H1 (cell line): ENCODE data around the gene IFIT5. TPM values are rescaled to one million over a fixed set of nuclear protein-coding genes. Genes with fewer than 3 reads are reported as not detected.

Experiments used
- CTCF ChIA-PET: fragments of 300-600 bp; sonication (Branson Sonifier 250); formaldehyde crosslinking; loops from one replicate; lab custom pipeline; 2021; ENCODE audit not compliant: partially characterized antibody; lab: Charles Lee
- POLR2A ChIA-PET: fragments of 300-600 bp; sonication (Branson Sonifier 250); formaldehyde crosslinking; loops from one replicate; lab custom pipeline; 2021; ENCODE audit warnings: inconsistent platforms; ENCODE audit not compliant: partially characterized antibody; lab: Charles Lee
- DNase-seq, 2 experiments: peaks; one replicate each; pipeline versions ENCODE4 v3.0.0 to v3.0.0-alpha.2; 2010 to 2022; ENCODE audit warnings: low spot score in 2 of 2, low read depth in 1 of 2, mixed read lengths in 1 of 2
- FAIRE-seq: peaks from 2 replicates; lab custom pipeline; 2011; peaks lifted over from hg19 to GRCh38; lab: Jason Lieb, UNC
- H2AFZ ChIP-seq: 2 replicates; pipeline ENCODE4 v1.8.1; 2012; ENCODE audit warnings: low read length, inconsistent platforms
- H2AK5ac ChIP-seq: 2 replicates; pipeline ENCODE4 v1.6.1; 2013; ENCODE audit warnings: low read depth, low read length
- H2BK120ac ChIP-seq: replicated peaks from 2 replicates; pipeline ENCODE3; 2013; ENCODE audit warnings: low read depth, low read length, inconsistent platforms
- H2BK12ac ChIP-seq: 2 replicates; pipeline ENCODE4 v1.6.1; 2013; ENCODE audit warnings: low read depth, low read length
- H2BK15ac ChIP-seq: 2 replicates; pipeline ENCODE4 v1.6.1; 2013; ENCODE audit warnings: low read length
- H2BK20ac ChIP-seq: 2 replicates; pipeline ENCODE4 v1.6.1; 2013; ENCODE audit warnings: low read length
- H2BK5ac ChIP-seq: 2 replicates; pipeline ENCODE4 v1.6.1; 2013; ENCODE audit warnings: low read depth, low read length
- H3K14ac ChIP-seq: 2 replicates; pipeline ENCODE4 v1.6.1; 2013; ENCODE audit warnings: inconsistent platforms; ENCODE audit not compliant: insufficient read length
- H3K18ac ChIP-seq: 2 replicates; pipeline ENCODE4 v1.6.1; 2013; ENCODE audit warnings: low read length; ENCODE audit errors: extremely low read depth
- H3K23ac ChIP-seq: 2 replicates; pipeline ENCODE4 v1.6.1; 2013; ENCODE audit warnings: inconsistent platforms; ENCODE audit not compliant: insufficient read length
- H3K23me2 ChIP-seq: 2 replicates; pipeline ENCODE4 v1.6.1; 2013; ENCODE audit warnings: low read depth, low read length
- H3K27ac ChIP-seq: 2 replicates; pipeline ENCODE4 v1.6.1; 2011; ENCODE audit warnings: low read depth, low read length, inconsistent platforms
- H3K27me3 ChIP-seq, 4 experiments: replicated peaks in 1 of 4; 1 replicate in 1 of 4; 2 replicates in 3 of 4; pipeline versions ENCODE4 v1.6.1 to v1.8.1; 2011 to 2013; ENCODE audit warnings: low read length in 3 of 4, mild to moderate bottlenecking in 3 of 4, inconsistent platforms in 2 of 4, mixed read lengths in 2 of 4, moderate library complexity in 1 of 4; ENCODE audit not compliant: control insufficient read depth in 3 of 4, insufficient read depth in 3 of 4; ENCODE audit errors: extremely low read depth in 1 of 4
- H3K36me3 ChIP-seq, 4 experiments: 2 replicates each; pipeline versions ENCODE4 v1.6.1 to v1.8.1; 2011 to 2013; ENCODE audit warnings: mild to moderate bottlenecking in 4 of 4, low read length in 3 of 4, moderate library complexity in 2 of 4, control low read depth in 1 of 4, inconsistent platforms in 1 of 4; ENCODE audit not compliant: insufficient read depth in 4 of 4, control insufficient read depth in 2 of 4
- H3K4ac ChIP-seq: replicated peaks from 2 replicates; pipeline ENCODE3; 2013; ENCODE audit warnings: low read length, low read depth, mixed read lengths, inconsistent platforms; ENCODE audit not compliant: insufficient read length
- H3K4me1 ChIP-seq, 4 experiments: replicated peaks in 1 of 4; 1 replicate in 1 of 4; 2 replicates in 3 of 4; pipeline versions ENCODE4 v1.6.1 to v1.8.1; 2011 to 2013; ENCODE audit warnings: low read length in 3 of 4, inconsistent platforms in 2 of 4, mixed read lengths in 1 of 4; ENCODE audit not compliant: insufficient read depth in 4 of 4, control insufficient read depth in 3 of 4
- H3K4me2 ChIP-seq, 2 experiments: 2 replicates each; pipeline versions ENCODE4 v1.6.1 to v1.8.1; 2011 to 2013; ENCODE audit warnings: low read depth in 2 of 2, low read length in 2 of 2, control low read depth in 1 of 2, inconsistent platforms in 1 of 2, mild to moderate bottlenecking in 1 of 2; ENCODE audit not compliant: insufficient read depth in 1 of 2
- H3K4me3 ChIP-seq, 4 experiments: fragments of 200-600, 300-600 bp in 1 of 4; sonication (generic), shearing (Covaris generic), sonication (Bioruptor Twin) in 1 of 4; 2 replicates each; pipeline versions ENCODE4 v1.5.1 to v1.8.1; 2011 to 2016; ENCODE audit warnings: low read length in 4 of 4, low read depth in 3 of 4, control low read depth in 2 of 4, inconsistent platforms in 2 of 4, mild to moderate bottlenecking in 2 of 4, mixed read lengths in 1 of 4, moderate library complexity in 1 of 4; ENCODE audit not compliant: insufficient read depth in 2 of 4; ENCODE audit errors: extremely low read depth in 1 of 4
- H3K56ac ChIP-seq: replicated peaks from 2 replicates; pipeline ENCODE3; 2013; ENCODE audit warnings: low read depth, mild to moderate bottlenecking, mixed read lengths, low read length, inconsistent platforms; ENCODE audit not compliant: insufficient read length
- H3K79me1 ChIP-seq: 2 replicates; pipeline ENCODE4 v1.6.1; 2013; ENCODE audit warnings: low read depth, low read length, control low read depth
- H3K79me2 ChIP-seq, 2 experiments: 2 replicates each; pipeline versions ENCODE4 v1.6.1 to v1.8.1; 2012 to 2013; ENCODE audit warnings: low read length in 2 of 2, mild to moderate bottlenecking in 2 of 2, inconsistent platforms in 1 of 2; ENCODE audit not compliant: insufficient read depth in 2 of 2, control insufficient read depth in 1 of 2
- H3K9ac ChIP-seq, 4 experiments: replicated peaks in 1 of 4; 1 replicate in 1 of 4; 2 replicates in 3 of 4; pipeline versions ENCODE4 v1.6.1 to v1.8.1; 2011 to 2013; ENCODE audit warnings: low read depth in 3 of 4, low read length in 3 of 4, control low read depth in 2 of 4, mild to moderate bottlenecking in 2 of 4, moderate library complexity in 2 of 4, inconsistent platforms in 1 of 4; ENCODE audit errors: extremely low read depth in 1 of 4
- H3K9me3 ChIP-seq, 2 experiments: 2 replicates each; pipeline versions ENCODE4 v1.6.1 to v1.8.1; 2012 to 2013; ENCODE audit warnings: mild to moderate bottlenecking in 2 of 2, moderate library complexity in 2 of 2, control low read depth in 1 of 2, inconsistent platforms in 1 of 2, low read depth in 1 of 2, low read length in 1 of 2, mixed read lengths in 1 of 2; ENCODE audit not compliant: insufficient read depth in 2 of 2
- H4K20me1 ChIP-seq, 2 experiments: replicated peaks in 1 of 2; 2 replicates each; pipeline versions ENCODE3 to v1.8.1; 2011 to 2013; ENCODE audit warnings: inconsistent platforms in 2 of 2, low read length in 2 of 2, mild to moderate bottlenecking in 1 of 2; ENCODE audit not compliant: insufficient read depth in 2 of 2, control insufficient read depth in 1 of 2
- H4K5ac ChIP-seq: 2 replicates; pipeline ENCODE4 v1.6.1; 2013; ENCODE audit warnings: low read length, low read depth, mixed read lengths, inconsistent platforms; ENCODE audit not compliant: insufficient read length
- H4K8ac ChIP-seq: 2 replicates; pipeline ENCODE4 v1.8.0; 2013; ENCODE audit warnings: mild to moderate bottlenecking, moderate library complexity, low read length, inconsistent platforms; ENCODE audit not compliant: insufficient read depth; ENCODE audit errors: extremely low read depth
- H4K91ac ChIP-seq: replicated peaks from 2 replicates; pipeline ENCODE3; 2013; ENCODE audit warnings: low read length, mixed read lengths, inconsistent platforms; ENCODE audit not compliant: insufficient read length
- ASH2L ChIP-seq: fragments of 200-600, 300-600 bp; sonication (generic); IDR thresholded peaks from one replicate; pipeline ENCODE4 v1.7.1; 2017; ENCODE audit warnings: low read length
- TEAD4 ChIP-seq: IDR thresholded peaks from 2 replicates; pipeline ENCODE4 v1.6.1; 2012; ENCODE audit warnings: low read depth, low read length, inconsistent platforms, mixed read lengths
- WGBS, 2 experiments: shearing (Covaris generic) in 1 of 2; methylation state at CpG; one replicate each; pipeline versions ENCODE4 v1.1.6 to v1.1.7; 2013 to 2015; ENCODE audit warnings: low lambda C conversion rate in 2 of 2, mixed read lengths in 2 of 2, inconsistent platforms in 1 of 2, low coverage in 1 of 2, missing lambda C conversion rate in 1 of 2; ENCODE audit not compliant: insufficient replicate concordance in 2 of 2, insufficient coverage in 1 of 2, insufficient read length in 1 of 2; ENCODE audit errors: extremely low coverage in 1 of 2, missing lambda C conversion rate in 1 of 2; 5-methylcytosine and 5-hydroxymethylcytosine counted together
- polyA plus RNA-seq, 7 experiments: library from polyadenylated mRNA; depleted of rRNA in 3 of 7; stranded (reverse) in 5 of 7; unstranded in 2 of 7; fragments of >200 nt in 5 of 7; fragments of 200-250 nt in 2 of 7; gene quantifications; 1 replicate in 5 of 7; 2 replicates in 1 of 7; 4 replicates in 1 of 7; pipeline versions ENCODE4 v1.2.1 to v1.2.3, GENCODE V29; 2011 to 2013; ENCODE audit warnings: missing spikeins in 2 of 7, mixed read lengths in 2 of 7
- total RNA-seq: library from RNA; stranded (reverse); fragmentation: NEBNext Ultra II Directional; extraction: Animal tissue kit (Norgen Biotek cat#: 25700); gene quantifications from 2 replicates; pipeline ENCODE4 v1.2.1, GENCODE V29; 2021
- TF ChIP-seq, protein P1 (sequence below): IDR thresholded peaks from 2 replicates; pipeline ENCODE4 v1.6.1; 2012; ENCODE audit warnings: low read length, inconsistent platforms

IFIT5 gene
- total and polyA plus RNA-seq, 2 of the 8 experiments (the other 6 are each of a cell fraction or from before 2014, with no cell fraction given), result 0.94 to 2.6 TPM

DNA sequence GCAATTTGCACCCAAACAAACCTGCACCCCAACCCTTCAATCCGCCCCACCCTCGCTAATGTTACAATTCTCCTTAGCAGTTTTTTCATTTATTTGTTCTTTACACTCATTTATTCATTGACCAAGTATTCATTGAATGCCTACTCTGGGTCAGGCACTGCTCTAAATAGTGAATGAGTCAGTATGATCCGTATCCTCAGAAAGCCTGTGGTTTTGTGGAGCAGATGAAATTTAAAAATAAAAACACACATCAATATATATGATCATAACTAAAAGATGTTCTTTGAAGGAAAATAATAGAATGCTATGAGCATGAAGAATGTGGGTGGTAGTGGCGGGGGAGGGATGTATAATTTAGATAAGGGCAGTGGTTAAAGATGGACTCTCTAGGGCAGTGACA is 13.3 kb downstream of the IFIT5 start:
- DNase-seq, result no peak
- CTCF ChIA-PET, result interaction anchor here (0.9 to 2.7 kb wide), 17 partner anchors 9 to 274 kb away, joined by 3 to 14 read pairs (median 5); partner anchors contain the start of gene KIF20B
- H2BK5ac ChIP-seq, result no peak overlapping the region

More for the DNA sequence above, 13.3 kb downstream of the IFIT5 start:
- Histone ChIP-seq H3K23me2 (no peaks in the 10 kb centered on the region), H3K9me3 (no peaks in the 10 kb centered on the region), H2AK5ac (no peak overlapping the region), H3K14ac (no peak overlapping the region), H3K36me3 (no peaks in the 10 kb centered on the region), H3K18ac (no peak overlapping the region), H2AFZ (no peak overlapping the region), H3K23ac (no peak overlapping the region), H2BK12ac (no peak overlapping the region), H4K5ac (no peak overlapping the region), H4K91ac (no peak overlapping the region), H2BK120ac (no peak overlapping the region), H4K20me1 (no peaks in the 10 kb centered on the region), H3K4me2 (no peak overlapping the region), H3K79me1 (no peaks in the 10 kb centered on the region), H2BK15ac (no peak overlapping the region), H3K4me1 (peaks cover 0 to 13% (median 5%) of the 10 kb centered on the region in 4 experiments; a peak in 2 of 7 replicates), H3K4ac (no peak overlapping the region), H2BK20ac (no peak overlapping the region), H3K56ac (no peak overlapping the region), H3K79me2 (no peaks in the 10 kb centered on the region), H3K27ac (no peak overlapping the region), H4K8ac (no peak overlapping the region), H3K9ac (no peak overlapping the region), H3K4me3 (no peak overlapping the region), H3K27me3 (no peaks in the 10 kb centered on the region)
- TF ChIP-seq ASH2L (no peak), TEAD4 (no peak)
- TF ChIP-seq, protein P1, sequence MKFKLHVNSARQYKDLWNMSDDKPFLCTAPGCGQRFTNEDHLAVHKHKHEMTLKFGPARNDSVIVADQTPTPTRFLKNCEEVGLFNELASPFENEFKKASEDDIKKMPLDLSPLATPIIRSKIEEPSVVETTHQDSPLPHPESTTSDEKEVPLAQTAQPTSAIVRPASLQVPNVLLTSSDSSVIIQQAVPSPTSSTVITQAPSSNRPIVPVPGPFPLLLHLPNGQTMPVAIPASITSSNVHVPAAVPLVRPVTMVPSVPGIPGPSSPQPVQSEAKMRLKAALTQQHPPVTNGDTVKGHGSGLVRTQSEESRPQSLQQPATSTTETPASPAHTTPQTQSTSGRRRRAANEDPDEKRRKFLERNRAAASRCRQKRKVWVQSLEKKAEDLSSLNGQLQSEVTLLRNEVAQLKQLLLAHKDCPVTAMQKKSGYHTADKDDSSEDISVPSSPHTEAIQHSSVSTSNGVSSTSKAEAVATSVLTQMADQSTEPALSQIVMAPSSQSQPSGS, result no peak
- POLR2A ChIA-PET, result no interaction called here
- FAIRE-seq, result no peak
- WGBS, 2 experiments, result 84% methylated on average over 4 of the region's 4 CpGs; no CpG with 5 or more reads in 1 of the 2 experiments
